Activated gamma-delta T cell treated with anti-CD3 and anti-CD28 coated beads, Interleukin-2, amount 50 U/mL, for 16 hours (primary cell): Measurements from ENCODE around the gene CGB7.
"Not testable (repeated sequence)": the region's sequence is repeated elsewhere in the genome, so short reads cannot be mapped to it uniquely, and the experiment has no call there.

Experiments used
- DNase-seq: peaks from one replicate; pipeline ENCODE4 v3.0.0-alpha.2; 2020; ENCODE audit warnings: low read depth

Gene CGB7

DNA sequence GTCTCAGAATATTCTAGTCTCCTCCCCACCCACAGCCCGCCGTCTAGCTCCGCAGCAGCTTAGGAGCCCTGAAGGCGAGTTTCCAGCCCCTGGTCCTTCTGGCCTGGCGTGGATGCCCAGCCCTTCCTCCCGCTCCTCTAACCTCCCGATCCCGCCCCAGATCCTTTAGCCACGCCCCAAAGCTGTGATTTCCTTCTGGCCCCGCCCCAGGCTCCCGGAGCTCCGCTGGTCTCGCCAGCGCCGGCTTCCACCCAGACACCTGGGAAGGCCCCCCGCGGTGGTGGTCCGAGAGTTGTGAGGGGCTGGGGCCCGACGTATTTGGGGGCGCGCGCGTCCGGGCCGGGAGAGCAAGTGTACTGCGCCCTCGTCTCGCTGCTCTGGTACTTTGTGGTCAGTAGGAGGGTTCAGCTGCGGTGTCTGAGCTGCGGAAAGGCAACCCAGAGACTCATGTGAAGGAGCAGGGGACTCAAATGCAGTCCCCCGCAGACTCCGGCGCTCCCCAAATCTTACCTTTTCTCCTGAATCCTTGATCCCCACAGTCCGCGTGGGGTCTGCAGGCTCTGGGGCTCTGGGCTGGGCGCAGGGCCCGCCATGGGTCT is at the start of gene CGB7:
TSS of gene CGB7 (minus strand) at position 114 of the 599 bp plus-strand sequence. CDS start 2,374 bp downstream, outside the sequence.
- DNase-seq: no peak

DNA sequence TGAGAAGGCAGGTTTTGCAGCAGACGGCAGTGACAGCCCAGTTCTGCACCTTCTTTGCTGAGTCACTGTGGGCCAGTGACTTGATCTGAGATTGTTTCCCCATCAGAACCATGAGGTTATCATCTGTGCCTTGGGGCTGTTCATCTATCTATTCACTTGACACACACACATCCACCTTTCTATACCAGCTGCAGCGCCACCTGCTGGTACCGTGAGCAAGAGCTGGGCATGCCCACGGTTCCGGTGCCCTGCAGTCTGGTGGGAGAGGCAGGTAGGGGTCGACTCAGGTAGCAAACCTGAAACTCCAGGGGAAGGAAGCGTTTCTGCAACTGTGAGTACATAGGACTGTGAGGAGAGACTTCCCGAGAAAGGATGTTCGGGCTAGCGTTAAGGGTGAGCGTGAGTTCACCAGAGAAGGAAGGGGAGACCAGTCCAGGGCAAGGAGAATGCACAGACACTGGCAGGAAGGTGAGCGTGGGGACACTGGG is 49.1 kb upstream of the CGB7 start:
- peak; percentile 53 for DNase-seq

DNA sequence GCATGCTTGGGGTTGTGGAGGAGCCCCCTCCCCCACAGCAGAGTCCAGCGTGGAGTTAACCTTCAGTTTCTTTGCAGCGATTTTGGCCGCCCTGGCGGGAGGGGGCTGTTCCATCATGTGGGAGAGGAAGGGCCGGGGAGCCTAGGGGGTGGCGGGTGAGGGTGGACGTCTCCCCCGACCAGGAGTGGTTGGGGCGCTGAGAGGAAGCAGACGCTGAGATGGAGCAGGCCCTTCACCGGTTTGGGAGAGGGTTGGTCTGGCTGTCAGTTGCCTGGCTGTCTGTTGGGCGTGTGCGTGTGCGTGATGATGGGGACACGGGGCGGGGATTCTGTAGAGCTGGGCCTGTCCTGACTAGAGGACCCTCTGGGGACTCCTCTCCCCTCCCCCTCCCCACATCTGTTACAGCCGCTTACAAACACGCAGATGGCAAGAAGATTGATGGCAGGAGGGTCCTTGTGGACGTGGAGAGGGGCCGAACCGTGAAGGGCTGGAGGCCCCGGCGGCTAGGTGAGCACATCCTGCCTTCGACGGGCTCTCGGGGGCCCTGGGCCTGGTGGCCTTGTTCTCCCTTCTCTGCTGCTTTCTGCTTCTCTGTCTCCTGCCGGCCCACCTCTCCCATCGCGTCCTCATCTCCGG is 46.8 kb upstream of the CGB7 start:
- DNase-seq: no peak

DNA sequence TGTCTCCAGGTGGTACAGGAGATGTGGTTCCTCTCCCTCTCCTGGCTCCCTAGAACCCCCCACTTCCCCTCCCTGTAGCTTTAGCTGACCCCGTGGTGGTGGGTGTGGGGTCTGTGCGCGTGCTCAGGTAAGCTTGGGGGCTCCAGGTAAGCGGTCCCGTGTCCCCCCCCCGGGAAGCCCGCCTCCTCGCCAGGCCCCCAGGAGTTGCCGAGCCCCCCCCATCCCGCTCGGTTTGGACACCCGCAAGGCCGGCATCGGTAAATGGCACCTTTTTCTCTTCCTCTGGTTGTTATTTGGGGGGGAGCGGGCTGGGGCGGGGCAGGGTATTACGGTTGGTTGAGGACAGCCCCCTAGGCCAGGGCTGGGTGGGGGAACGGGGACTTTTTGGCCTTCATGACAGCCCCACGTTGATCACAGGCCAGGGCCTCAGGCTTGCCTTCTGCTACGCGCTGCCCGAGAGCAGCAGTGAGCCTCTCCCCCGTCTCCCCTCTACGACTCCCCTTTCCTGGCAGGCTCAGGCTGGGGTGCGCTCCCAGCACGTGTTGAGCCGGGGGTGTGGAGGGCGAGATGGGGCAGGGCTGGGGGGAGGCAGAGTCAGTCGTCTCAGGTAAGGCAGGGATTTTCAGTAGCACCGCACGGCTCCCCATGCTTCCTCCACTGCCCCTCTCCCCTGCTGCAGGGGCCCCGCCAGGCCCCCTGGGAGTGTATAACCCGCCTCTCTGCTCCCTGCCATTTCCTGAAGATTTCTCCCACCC is 46.0 kb upstream of the CGB7 start:
- no peak for DNase-seq

DNA sequence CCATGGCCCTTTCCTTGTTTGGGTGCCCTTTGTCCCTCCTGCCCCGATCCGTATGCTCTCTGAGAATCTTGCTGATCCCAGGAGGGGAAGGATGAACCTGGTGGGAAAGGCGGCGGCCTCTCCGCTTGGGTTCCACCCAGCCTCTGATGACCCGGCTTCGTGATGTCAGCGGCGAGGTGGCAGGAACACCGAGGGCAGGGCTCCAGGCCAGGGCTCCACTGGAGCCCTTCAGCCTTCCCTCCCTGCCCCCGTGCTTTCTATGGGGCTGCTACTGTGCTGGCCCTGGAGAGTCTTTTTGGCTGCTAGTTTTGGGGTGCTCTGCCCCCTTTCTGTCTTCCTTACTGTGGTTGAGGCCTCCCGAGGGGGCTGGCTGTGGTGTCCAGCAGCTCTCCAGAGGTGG is 44.8 kb upstream of the CGB7 start:
- DNase-seq: no peak

DNA sequence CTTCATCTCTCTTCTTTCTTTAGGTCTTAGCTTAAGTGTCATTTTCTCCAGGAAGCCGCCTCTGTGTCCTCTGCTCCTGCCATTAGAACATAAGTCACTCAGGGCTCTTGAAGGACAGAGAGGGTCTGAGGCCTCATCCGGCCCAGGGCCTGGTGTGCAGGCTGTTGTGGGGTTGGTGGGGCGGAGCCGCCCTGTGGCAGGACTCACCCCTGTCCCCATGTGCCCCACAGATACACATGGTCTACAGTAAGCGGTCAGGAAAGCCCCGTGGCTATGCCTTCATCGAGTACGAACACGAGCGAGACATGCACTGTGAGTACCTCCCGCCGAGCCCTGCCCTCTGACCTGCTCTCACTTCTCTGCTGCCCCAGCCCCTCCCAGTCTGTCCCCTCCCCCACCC is 43.6 kb upstream of the CGB7 start:
- DNase-seq: no peak

DNA sequence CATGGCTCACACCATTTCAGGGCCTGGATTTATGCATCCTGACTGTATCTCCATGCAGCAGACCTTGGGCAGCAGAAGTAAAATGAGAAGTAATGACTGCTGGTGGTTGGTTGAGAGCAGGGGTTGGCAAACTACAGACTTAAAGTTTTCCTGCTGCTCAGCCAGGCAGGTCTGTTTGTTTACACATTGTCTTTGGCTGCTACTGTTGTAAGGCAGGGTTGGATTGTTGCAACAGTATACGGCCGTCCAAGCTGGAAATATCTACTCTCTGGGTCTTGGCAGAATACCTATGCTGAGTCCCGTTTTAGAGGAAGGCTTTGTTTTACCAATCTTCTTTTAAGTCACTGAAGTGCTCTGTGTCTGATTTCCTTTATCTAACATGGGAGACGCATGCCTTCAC is 41.2 kb upstream of the CGB7 start:
- DNase-seq: no peak

DNA sequence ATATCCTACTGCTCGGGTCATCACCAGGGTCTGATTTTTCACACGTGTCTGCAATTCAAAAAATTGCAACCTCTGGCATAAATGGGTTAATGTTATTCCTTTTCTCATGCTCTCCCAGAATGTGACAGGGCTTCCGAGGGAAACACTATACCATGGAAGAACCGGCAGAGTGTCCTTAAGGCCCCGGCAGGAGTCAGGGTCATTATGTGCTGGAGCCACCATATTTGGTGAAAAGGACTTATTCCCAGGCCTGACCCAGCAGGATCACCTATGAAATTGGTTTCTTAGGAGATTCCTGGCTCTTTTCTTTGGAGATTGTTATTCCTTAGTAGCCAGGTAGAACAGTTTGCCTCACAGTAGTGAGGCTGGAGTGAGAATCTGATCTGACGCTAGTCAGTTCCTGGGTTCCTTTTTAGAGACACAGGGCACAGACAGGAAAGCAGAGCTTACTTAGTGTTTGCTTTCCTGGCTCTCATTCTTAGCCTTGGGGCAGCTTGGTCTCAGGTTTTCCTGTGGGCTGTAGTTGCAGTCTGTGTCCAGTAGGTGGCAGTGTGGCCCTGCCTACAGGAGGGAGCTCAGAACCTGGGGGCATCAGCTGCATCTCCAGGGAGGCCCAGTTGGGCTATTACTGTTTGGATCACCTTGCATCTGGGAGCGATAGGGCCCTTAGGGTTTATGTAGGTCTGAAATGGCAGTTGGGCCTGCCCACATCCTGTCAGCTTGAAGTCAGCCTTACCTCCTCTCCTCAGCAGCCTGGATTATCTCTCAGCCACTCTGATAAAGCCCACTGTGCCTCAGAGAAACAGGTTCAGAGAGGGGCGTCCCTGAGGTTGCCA is 40.1 kb upstream of the CGB7 start:
- DNase-seq: peak; percentile 65

DNA sequence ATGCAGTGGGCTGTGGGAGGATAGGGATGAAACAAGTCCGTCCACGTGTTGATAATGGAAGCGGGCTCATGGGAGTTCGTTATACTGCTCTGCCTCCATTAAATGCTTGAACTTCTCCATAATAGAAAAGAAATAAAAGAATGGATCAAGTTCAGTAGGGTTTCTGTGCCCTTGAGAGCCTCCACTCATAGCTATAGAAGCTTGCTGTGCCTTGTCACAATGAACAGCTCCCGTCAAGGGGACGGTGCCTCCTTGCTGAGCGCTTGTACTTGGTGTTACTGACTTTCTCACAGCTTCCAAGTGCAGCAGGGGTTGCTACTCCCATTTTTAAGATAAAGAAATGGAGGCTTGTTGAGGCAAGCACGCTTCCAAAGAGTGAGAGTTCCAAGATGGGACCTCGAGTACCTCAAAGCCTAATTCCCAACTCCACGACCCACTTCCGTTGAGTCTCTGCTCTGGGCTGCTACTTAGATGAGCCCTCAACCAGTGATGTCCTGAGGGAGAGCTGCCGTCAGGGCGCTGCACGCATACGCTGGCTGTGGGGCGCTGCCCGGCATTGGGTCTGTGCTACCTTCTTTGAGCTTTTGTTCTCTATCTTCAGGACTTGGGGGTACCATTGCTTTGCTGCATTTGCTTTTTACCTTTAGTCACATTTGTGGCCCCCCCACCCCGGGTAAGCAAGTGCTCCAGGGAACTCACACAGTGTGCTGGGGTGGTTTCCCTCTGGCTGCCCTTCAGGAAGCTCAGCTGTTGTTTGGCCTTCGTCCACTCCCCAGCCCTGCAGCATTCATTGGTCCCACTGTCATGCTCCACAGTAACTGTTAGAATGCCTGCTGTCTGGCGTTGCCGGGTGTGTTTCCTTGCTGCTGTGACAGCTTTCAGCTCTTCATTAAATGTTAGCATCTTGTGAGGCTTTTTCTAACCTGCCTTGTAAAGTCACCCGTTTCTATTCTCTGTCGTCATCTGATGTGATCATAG is 37.2 kb upstream of the CGB7 start:
- DNase-seq: no peak

DNA sequence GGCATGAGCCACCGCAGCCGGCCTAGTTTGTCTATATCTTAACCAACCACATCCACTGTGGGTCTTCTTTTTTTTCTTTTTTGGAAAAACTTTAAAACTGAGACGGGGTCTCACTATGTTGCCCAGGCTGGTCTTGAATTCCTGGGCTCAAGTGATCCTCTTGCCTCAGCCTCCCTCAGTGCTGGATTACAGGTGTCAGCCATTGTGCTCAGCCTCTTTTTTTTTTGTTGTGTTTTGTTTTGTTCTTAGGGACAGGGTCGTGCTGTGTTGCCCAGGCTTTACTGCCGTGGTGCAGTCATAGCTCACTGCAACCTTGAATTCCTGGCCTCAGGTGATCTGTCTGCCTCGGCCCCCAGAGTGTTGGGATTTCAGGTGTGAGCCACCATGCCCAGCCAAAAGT is 35.1 kb upstream of the CGB7 start:
- DNase-seq: no peak

DNA sequence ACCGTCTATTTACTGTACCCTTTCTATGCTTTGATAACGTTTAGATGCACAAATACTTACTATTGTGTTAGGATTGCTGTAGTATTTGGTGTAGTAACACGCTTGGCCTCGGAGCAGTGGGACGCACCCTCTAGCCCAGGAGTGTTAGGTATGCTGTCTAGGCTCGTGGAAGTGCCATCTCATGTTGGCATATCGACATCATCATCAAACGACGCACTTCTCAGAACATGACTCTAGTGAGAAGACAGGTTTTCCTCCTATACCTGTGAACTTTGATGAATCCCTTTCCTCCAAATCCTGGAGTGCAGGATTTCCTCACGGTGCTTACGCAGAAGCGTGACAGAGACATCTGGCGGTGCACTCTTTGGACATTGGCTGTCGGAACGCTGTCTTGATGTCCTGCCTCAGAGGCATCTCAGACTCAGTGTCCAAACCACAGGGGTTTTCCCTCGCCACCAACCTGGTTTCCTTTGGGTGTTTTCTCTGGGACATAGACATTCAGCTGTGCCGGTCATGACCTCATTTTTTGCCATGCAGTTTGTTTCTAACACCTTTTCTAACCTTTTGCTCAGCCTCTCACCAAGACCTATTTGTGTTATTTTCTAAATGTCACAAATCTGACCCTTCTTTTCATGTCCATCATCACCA is 34.0 kb upstream of the CGB7 start:
- no peak for DNase-seq

DNA sequence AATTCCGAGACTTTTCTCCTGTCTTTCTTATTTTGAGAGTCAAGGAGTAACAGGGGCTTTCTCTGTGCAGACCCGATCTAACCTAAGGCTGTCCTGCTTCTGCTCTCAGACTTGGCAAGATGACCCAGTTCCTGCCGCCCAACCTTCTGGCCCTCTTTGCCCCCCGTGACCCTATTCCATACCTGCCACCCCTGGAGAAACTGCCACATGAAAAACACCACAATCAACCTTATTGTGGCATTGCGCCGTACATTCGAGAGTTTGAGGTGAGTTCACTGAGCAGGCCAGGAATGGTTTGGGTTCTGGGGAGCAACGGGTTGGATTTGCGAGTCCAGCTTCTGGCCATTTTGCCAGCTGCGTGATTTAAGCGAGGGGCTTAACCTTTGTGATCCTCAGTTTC is 28.7 kb upstream of the CGB7 start:
- no peak for DNase-seq

DNA sequence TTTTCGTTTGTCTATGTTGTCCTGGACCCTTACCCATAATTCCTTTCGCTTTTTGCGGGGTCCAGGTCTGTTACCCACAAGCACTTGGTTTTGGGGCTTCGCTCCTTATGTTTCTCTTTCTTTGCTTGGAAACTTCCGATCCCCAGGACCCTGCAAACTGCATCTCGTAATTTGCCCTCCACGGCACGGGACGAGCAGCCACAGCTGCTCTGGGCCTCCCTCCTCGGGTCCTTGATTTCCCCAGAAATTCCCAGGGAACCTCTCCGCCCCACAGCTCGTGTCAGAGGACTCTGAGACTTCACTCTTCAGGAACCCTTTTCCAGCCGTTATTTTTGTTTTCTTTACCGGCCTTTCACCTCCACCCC is 28.3 kb upstream of the CGB7 start:
- no peak for DNase-seq

DNA sequence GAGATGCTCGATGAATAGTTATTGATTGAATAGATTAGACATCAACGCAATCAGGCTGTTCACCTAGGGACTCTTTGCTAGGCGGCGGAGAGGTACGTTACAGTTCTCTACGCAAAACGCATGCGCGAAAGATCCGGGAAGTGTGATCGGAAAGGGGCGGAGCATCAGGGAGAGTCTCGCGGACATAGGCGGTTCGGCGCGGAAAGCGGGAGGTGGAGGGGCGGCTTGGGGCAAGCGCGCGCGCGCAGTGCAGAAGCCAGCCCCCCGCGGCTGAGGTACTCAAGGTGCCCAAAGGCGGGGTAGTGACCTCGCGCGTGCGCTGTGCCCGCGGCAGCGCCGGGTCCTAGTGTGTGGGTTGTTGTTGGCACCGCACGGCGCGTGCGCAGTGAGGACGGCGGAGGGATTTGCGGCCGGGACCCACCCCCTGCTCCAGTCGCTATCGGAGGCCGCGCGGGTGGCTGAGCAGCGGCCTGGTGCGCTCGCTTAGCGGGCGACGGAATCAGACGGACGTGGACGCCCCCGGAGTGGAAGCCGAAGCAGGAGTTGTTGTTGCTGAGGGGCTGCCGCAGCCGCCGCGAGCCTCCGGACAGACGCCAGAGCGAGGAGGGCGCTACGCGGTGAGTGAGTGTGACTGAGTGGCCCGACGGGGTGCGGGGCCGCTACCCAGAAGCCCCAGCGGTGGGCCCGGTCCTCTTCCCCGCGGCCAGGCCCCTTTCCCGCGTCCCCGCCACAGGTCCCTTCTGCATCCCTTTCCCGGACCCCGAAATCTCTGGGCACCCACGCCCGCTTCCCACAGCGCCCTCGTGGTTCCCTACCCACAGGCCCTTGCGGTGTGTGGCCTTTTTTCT is 27.7 kb upstream of the CGB7 start, which contains the start of gene SNRNP70:
TSS of gene SNRNP70 (plus strand) at position 432 of the 848 bp plus-strand sequence. CDS start 964 bp downstream, outside the sequence.
- DNase-seq: peak; percentile 98

DNA sequence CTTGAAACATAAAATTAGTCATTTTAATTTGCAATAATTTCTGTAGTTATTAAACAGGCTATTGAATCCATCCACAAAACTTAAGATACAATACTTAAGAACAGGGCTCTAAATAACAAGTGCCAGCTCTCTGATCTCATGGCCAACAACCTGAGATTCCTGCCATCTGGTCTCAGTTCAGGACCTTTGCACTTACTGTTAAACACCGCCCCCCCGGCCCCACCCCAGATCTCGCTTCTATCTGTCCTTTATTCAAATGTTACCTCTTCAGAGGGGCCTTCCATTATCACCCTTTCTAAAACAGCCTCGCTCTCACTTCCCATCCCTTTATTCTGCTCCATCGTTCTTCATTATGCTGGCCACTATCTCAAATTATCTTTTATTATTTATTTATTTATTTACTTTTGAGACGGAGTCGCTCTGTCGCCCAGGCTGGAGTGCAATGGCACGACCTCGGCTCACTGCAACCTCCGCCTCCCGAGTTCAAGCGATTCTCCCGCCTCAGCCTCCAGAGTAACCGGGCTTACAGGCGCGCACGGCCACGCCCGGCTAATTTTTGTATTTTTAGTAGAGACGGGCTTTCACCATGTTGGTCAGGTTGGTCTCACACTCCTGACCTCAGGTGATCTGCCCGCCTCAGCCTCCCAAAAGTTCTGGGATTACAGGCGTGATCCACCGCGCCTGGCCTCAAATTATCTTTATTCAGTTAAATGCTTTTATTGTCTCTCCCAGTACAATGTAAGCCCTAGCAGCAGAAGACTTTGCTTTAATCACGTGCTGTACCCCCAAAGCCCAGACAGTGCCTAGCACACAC is 26.9 kb upstream of the CGB7 start:
- no peak for DNase-seq

DNA sequence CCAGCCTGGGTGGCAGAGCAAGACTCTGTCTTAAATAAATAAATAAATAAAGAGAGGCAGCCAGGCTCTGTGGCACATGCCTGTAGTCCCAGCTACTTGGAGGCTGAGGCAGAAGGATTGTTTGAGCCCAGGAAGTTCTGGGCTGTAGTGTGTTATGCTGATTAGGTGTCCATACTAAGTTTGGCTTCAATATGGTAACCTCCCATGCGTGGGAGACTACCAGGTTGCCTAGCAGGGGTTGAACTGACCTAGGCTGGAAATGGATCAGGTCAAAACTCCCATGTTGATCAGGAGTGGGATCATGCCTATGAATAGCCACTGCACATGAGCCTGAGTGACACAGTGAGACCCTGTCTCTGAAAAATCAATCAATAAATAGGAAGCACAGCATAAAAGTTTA is 23.7 kb upstream of the CGB7 start:
- DNase-seq: no peak

DNA sequence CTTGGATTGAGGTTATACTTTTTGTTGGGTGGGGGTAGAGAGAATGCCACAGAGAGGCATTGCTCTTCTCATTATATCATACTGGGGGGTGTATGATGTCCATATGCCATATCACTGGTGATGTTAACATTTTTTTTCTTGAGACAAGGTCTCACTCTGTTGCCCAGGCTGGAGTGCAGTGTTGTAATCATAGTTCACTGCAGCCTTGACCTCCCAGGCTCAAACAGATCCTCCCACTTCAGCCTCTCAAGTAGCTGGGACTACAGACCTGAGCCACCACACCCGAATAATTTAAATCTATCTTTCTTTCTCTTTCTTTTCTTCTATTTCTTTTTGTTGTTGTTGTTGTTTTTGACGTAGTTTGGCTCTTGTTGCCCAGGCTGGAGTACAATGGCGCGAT is 22.8 kb upstream of the CGB7 start:
- no peak for DNase-seq

DNA sequence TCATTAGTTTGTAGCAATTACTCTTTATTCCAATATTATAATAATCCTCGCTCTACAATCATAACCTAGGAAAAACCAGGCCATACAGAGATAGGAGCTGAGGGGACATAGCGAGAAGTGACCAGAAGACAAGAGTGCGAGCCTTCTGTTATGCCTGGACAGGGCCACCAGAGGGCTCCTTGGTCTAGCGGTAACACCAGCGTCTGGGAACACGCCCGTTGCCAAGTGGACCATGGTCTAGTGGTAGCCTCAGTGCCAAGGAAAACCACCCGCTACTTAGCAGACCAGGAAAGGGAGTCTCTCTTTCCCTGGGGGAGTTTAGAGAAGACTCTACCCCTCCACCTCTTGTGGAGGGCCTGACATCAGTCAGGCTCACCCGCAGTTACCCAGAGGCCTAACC is 17.3 kb upstream of the CGB7 start:
- DNase-seq: not testable (repeated sequence)
